CD4-positive, alpha-beta T cell (primary cell): ENCODE measurements around the gene ANKRD44. TPM values are rescaled to one million over a fixed set of nuclear protein-coding genes. Genes with fewer than 3 reads are reported as not detected.
"Not testable (repeated sequence)": the region's sequence is repeated elsewhere in the genome, so short reads cannot be mapped to it uniquely, and the experiment has no call there.

ENCODE experiments used
- ATAC-seq: fragments of 200-7000 bp; cut with Tn5 transposase; one replicate; pipeline ENCODE4 v1.10.0; 2022; ENCODE audit warnings: mild to moderate bottlenecking; ENCODE audit not compliant: poor library complexity
- CTCF ChIA-PET: fragments of 350-600 bp; sonication (Branson Sonifier 250); formaldehyde crosslinking; loops from one replicate; lab custom pipeline; 2021; ENCODE audit warnings: antibody characterized with exemption, inconsistent platforms; lab: Charles Lee
- POLR2A ChIA-PET: fragments of 350-600 bp; sonication (Branson Sonifier 250); formaldehyde crosslinking; loops from one replicate; lab custom pipeline; 2021; ENCODE audit warnings: antibody characterized with exemption, inconsistent platforms; lab: Charles Lee
- DNase-seq, 14 experiments: peaks; one replicate each; pipeline ENCODE4 v3.0.0-alpha.2; 2013 to 2020; ENCODE audit warnings: mixed read lengths in 2 of 14
- H3K27ac ChIP-seq, 2 donors: one replicate each; pipeline versions ENCODE4 v1.5.1 to v1.7.0; 2013; ENCODE audit warnings: low read length in 2 of 2, low read depth in 1 of 2, mild to moderate bottlenecking in 1 of 2
- H3K27me3 ChIP-seq, 2 experiments: 1 replicate in 1 of 2; 2 replicates in 1 of 2; pipeline versions ENCODE4 v1.6.1 to v1.7.0; 2013; ENCODE audit warnings: low read length in 2 of 2, control low read depth in 1 of 2, mild to moderate bottlenecking in 1 of 2, moderate library complexity in 1 of 2; ENCODE audit not compliant: insufficient read depth in 2 of 2, control insufficient read depth in 1 of 2
- H3K36me3 ChIP-seq: one replicate; pipeline ENCODE4 v1.6.1; 2013; ENCODE audit warnings: low read length, control low read depth; ENCODE audit not compliant: insufficient read depth
- H3K4me1 ChIP-seq: one replicate; pipeline ENCODE4 v1.6.1; 2013; ENCODE audit warnings: low read length, control low read depth; ENCODE audit not compliant: insufficient read depth
- H3K4me3 ChIP-seq: one replicate; pipeline ENCODE4 v1.5.1; 2013; ENCODE audit warnings: mild to moderate bottlenecking, low read length, moderate library complexity
- H3K9me3 ChIP-seq, 2 experiments: 1 replicate in 1 of 2; 2 replicates in 1 of 2; pipeline versions ENCODE4 v1.6.1 to v1.7.0; 2013; ENCODE audit warnings: low read length in 2 of 2, mild to moderate bottlenecking in 2 of 2, control low read depth in 1 of 2, moderate library complexity in 1 of 2; ENCODE audit not compliant: control insufficient read depth in 1 of 2, insufficient read depth in 1 of 2
- H3K27ac Mint-ChIP-seq: one replicate; pipeline ENCODE4 v1.8.0; 2020; ENCODE audit warnings: mixed read lengths
- H3K27me3 Mint-ChIP-seq: one replicate; pipeline ENCODE4 v1.8.0; 2021; ENCODE audit warnings: mixed read lengths
- H3K36me3 Mint-ChIP-seq: one replicate; pipeline ENCODE4 v1.8.0; 2021; ENCODE audit warnings: low read depth, mixed read lengths
- H3K4me1 Mint-ChIP-seq: one replicate; pipeline ENCODE4 v1.8.0; 2021; ENCODE audit warnings: low read depth, mixed read lengths
- H3K4me3 Mint-ChIP-seq: one replicate; pipeline ENCODE4 v1.8.0; 2020; ENCODE audit warnings: mild to moderate bottlenecking, mixed read lengths
- H3K9me3 Mint-ChIP-seq: one replicate; pipeline ENCODE4 v1.8.0; 2020; ENCODE audit warnings: mixed read lengths
- intact Hi-C, 2 experiments: fragments of 100-400 bp; cut with DNase I in 1 of 2; cut with micrococcal nuclease in 1 of 2; formaldehyde crosslinking; loops; one replicate each; pipeline versions ENCODE4 v1.15.1 to v1.9.0; 2023 to 2025; cut with DNase I, micrococcal nuclease
- total RNA-seq, 174 experiments: library from RNA in 2 of 174; stranded (reverse) in 2 of 174; gene quantifications; one replicate each; pipeline ENCODE4 v1.2.3 and lab custom pipeline; 2021 to 2026
- TF ChIP-seq, protein P1 (sequence below): fragments of 200-600 bp; IDR thresholded peaks from one replicate; pipeline ENCODE4 v1.8.0; 2022; ENCODE audit warnings: antibody characterized with exemption, mild to moderate bottlenecking

Gene ANKRD44
- total RNA-seq, 2 experiments from 2014 or later = 170 to 186 TPM

- no peak for ATAC-seq
- POLR2A ChIA-PET = no interaction called here
These were observed 35.3 kb upstream of the ANKRD44 start for GRCh38 chr2:197345846-197346370.

DNA sequence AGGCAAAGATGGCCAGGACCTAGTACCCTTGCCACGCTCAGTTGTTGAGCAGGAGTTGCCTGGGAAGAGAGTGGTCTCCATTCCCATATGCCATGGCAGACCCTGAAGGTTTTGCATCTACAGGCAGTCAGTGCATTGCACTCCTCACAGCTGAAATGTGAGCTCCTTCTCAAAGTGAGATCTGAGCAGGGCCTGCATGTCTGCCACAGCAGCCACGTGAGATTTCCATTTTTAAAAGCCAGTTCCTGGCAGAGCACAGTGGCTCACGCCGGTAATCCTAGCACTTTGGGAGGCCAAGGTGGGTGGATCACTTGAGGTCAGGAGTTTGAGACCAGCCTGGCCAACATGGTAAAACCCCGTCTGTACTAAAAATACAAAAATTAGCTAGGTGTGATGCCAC, 33.4 kb upstream of the ANKRD44 start:
- H3K4me1 Mint-ChIP-seq = peaks cover 18% of the 10 kb centered on the region
- H3K27me3 Mint-ChIP-seq, H3K27ac Mint-ChIP-seq, H3K36me3 Mint-ChIP-seq, H3K36me3 ChIP-seq, intact Hi-C loops, H3K4me3 Mint-ChIP-seq, H3K27ac ChIP-seq, ATAC-seq, DNase-seq, H3K4me3 ChIP-seq, H3K27me3 ChIP-seq, H3K9me3 ChIP-seq, H3K9me3 Mint-ChIP-seq: not testable (repeated sequence)
- ChIA-PET POLR2A (interaction anchor here (0.6 kb wide), 1 partner anchor 46 kb away, joined by 3 read pairs; no protein-coding TSS in a partner anchor), CTCF (interaction anchor here (0.6 to 0.9 kb wide), 2 partner anchors 29 to 177 kb away, joined by 3 read pairs; no protein-coding TSS in a partner anchor)
- peaks cover 13% of the 10 kb centered on the region for H3K4me1 ChIP-seq

More at GRCh38 chr2:197345846-197346370, 35.3 kb upstream of the ANKRD44 start:
- Histone ChIP-seq H3K36me3 (no peaks in the 10 kb centered on the region), H3K27ac (no peak overlapping the region), H3K4me3 (no peak overlapping the region), H3K27me3 (no peaks in the 10 kb centered on the region), H3K4me1 (peaks cover 4% of the 10 kb centered on the region), H3K9me3 (no peaks in the 10 kb centered on the region)
- intact Hi-C loops = no loop called here
- Mint-ChIP-seq H3K9me3 (no peaks in the 10 kb centered on the region), H3K27ac (no peak overlapping the region), H3K4me1 (peaks cover 5% of the 10 kb centered on the region), H3K27me3 (no peaks in the 10 kb centered on the region), H3K36me3 (no peaks in the 10 kb centered on the region), H3K4me3 (no peak overlapping the region)
- TF ChIP-seq, protein P1, sequence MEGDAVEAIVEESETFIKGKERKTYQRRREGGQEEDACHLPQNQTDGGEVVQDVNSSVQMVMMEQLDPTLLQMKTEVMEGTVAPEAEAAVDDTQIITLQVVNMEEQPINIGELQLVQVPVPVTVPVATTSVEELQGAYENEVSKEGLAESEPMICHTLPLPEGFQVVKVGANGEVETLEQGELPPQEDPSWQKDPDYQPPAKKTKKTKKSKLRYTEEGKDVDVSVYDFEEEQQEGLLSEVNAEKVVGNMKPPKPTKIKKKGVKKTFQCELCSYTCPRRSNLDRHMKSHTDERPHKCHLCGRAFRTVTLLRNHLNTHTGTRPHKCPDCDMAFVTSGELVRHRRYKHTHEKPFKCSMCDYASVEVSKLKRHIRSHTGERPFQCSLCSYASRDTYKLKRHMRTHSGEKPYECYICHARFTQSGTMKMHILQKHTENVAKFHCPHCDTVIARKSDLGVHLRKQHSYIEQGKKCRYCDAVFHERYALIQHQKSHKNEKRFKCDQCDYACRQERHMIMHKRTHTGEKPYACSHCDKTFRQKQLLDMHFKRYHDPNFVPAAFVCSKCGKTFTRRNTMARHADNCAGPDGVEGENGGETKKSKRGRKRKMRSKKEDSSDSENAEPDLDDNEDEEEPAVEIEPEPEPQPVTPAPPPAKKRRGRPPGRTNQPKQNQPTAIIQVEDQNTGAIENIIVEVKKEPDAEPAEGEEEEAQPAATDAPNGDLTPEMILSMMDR = no peak
- no peak for DNase-seq
- CTCF ChIA-PET = no interaction called here

DNA sequence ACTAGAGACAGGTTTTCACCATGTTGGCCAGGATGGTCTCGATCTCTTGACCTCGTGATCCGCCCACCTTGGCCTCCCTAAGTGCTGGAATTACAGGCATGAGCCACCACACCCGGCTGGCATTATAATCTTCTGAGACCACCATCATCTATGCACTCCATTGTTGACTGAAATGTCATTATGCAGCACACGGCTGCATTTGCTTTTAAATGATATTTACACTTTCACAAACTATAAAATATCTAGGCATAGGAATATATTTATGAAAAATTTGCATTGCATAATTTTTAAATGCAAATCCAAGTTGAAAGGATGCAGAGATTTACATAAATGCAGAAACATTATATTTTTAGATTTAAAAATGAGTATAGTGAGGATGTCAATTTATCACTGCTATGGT, 30.0 kb upstream of the ANKRD44 start:
- DNase-seq (no peak), ATAC-seq (no peak)
- intact Hi-C loops = no loop called here
- Histone ChIP-seq H3K36me3 (no peaks in the 10 kb centered on the region), H3K27ac (no peak overlapping the region), H3K4me1 (peaks cover 13% of the 10 kb centered on the region), H3K27me3 (no peaks in the 10 kb centered on the region), H3K4me3 (no peak overlapping the region), H3K9me3 (no peaks in the 10 kb centered on the region)
- H3K9me3 Mint-ChIP-seq = no peaks in the 10 kb centered on the region
- ChIA-PET CTCF (no interaction called here), POLR2A (no interaction called here)
- H3K4me1 Mint-ChIP-seq = peaks cover 19% of the 10 kb centered on the region
- no peak overlapping the region for H3K4me3 Mint-ChIP-seq
- no peak overlapping the region for H3K27ac Mint-ChIP-seq
- H3K36me3 Mint-ChIP-seq = no peaks in the 10 kb centered on the region
- TF ChIP-seq, protein P1 = no peak
- H3K27me3 Mint-ChIP-seq = no peaks in the 10 kb centered on the region
